Cardiac muscle cell (in vitro differentiated cells and primary cell): ENCODE measurements around the gene TIPARP. TPM values are rescaled to one million over a fixed set of nuclear protein-coding genes. Genes with fewer than 3 reads are reported as not detected.

Experiments
- DNase-seq, 2 donors: peaks; one replicate each; pipeline versions ENCODE4 v3.0.0 to v3.0.0-alpha.2; 2010 to 2017; ENCODE audit warnings: low read depth in 1 of 2, low spot score in 1 of 2
- H3K27ac ChIP-seq: fragments of 200-600 bp; sonication (generic); 2 replicates; pipeline ENCODE4 v1.5.1; 2016
- H3K27me3 ChIP-seq: fragments of 200-600 bp; sonication (generic); 2 replicates; pipeline ENCODE4 v1.6.0; 2016; ENCODE audit warnings: control low read depth
- H3K36me3 ChIP-seq: fragments of 200-600 bp; sonication (generic); 2 replicates; pipeline ENCODE4 v1.5.1; 2016; ENCODE audit warnings: control low read depth
- H3K4me1 ChIP-seq: fragments of 200-600 bp; sonication (generic); 2 replicates; pipeline ENCODE4 v1.8.1; 2017; ENCODE audit warnings: low read depth, mild to moderate bottlenecking, mixed run types
- H3K4me3 ChIP-seq: fragments of 200-600 bp; sonication (generic); 2 replicates; pipeline ENCODE4 v1.5.1; 2016; ENCODE audit warnings: mild to moderate bottlenecking
- H3K9me3 ChIP-seq: fragments of 200-600 bp; sonication (generic); 2 replicates; pipeline ENCODE4 v1.5.1; 2017; ENCODE audit warnings: low read depth, mild to moderate bottlenecking, control low read depth
- CTCF ChIP-seq: IDR thresholded peaks from 2 replicates; pipeline ENCODE4 v1.5.1; 2012; ENCODE audit warnings: low read depth, mild to moderate bottlenecking, low read length
- polyA plus RNA-seq: library from polyadenylated mRNA; unstranded; fragments of >200 nt; fragmentation: Nextera tagmentation; extraction: Ambion mirVana; gene quantifications from 2 replicates; pipeline ENCODE4 v1.2.1, GENCODE V29; 2016
- total RNA-seq: library from RNA; depleted of rRNA; stranded (reverse); fragments of >200 nt; gene quantifications from 2 replicates; pipeline ENCODE4 v1.2.3, GENCODE V29; 2016

Gene TIPARP
- total and polyA plus RNA-seq, 2 experiments from 2014 or later, result 22.2 to 115 TPM

DNA sequence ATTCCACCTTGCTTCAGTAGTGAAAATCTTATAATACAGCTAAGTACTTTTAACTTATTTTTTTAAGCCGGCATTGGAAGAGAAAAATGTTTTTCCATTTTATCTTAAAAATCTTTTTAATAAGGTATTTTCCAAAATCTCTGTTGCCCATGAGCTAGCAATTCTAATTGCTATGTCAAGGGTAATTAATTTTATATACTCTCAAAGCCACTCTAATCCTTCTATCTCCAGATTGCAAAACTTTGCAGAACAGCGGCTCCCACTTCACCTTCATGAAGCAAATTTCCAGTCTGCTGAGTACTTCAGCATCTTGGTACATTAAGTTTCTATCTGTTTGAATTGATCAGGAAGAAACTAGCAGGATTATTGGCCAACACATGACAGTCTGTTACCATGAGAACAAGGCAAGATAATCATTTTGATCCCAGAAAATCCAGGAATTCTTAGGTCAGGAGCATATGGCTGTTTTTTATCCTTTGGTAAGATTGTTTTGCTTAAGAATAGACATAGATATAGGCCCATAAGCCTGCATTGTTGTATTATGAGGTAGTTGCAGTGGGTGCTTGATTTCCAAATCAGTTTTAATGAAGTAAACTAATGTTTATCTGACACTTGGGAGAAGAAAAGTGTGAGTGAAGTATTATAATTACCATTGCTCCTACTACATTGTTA, 6.0 kb downstream of the TIPARP start:
- Histone ChIP-seq H3K36me3 (peaks cover 45% of the 10 kb centered on the region), H3K4me3 (peak overlapping the region; percentile 99)
- DNase-seq, result no peak

DNA sequence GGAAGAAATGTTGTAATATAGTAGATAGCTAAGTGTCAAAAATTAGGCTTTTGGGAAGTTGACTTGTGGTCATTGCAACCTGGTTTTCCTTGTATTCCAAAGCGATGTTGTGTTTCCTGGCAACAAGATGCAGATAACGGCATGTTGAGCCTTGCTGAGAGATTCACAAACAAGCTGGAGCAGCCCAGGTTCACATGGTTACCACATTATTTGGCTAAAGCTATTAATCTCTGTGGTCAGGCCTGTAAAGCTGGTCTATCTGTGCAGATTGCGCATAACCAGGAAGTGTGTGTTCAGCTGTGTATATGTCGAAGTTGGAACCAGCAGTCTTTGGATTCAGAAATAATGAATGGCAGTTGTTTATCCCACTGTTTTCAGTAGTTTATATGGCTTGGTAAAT, 6.6 kb downstream of the TIPARP start:
- Histone ChIP-seq H3K27me3 (no peaks in the 10 kb centered on the region), H3K4me1 (peaks cover 89% of the 10 kb centered on the region), H3K9me3 (no peaks in the 10 kb centered on the region), H3K4me3 (peak overlapping the region; percentile 99), H3K36me3 (peaks cover 45% of the 10 kb centered on the region), H3K27ac (no peak overlapping the region)
- peak in 1 of 2 donors; percentile 98 for DNase-seq
- no peak for TF ChIP-seq CTCF

More for the DNA sequence above, 6.0 kb downstream of the TIPARP start:
- Histone ChIP-seq H3K4me1 (peaks cover 83% of the 10 kb centered on the region), H3K27ac (no peak overlapping the region), H3K27me3 (no peaks in the 10 kb centered on the region), H3K9me3 (no peaks in the 10 kb centered on the region)
- TF ChIP-seq CTCF, result no peak

DNA sequence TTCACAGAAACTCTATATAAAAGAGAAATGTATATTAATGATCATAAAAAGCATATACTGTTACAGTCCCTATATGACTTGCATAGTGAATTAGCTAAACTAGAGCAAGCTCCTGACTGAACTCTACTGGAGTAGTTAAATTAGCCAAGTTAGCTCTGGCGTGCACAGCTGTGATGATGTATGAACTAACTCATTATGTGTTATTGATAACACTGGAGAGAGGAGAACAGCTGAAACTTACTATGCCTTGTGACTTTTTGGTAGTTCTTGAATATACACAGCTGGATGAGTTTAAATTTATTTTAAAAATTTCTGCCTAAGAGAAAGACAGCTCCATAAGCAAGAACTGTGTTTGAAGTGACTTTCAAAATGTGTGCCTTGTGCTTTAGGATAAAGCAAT, 8.1 kb downstream of the TIPARP start:
- no peak for DNase-seq
- Histone ChIP-seq H3K27me3 (no peaks in the 10 kb centered on the region), H3K36me3 (peaks cover 45% of the 10 kb centered on the region), H3K9me3 (no peaks in the 10 kb centered on the region), H3K4me3 (peak overlapping the region; percentile 99), H3K4me1 (peaks cover 97% of the 10 kb centered on the region), H3K27ac (no peak overlapping the region)
- no peak for TF ChIP-seq CTCF

DNA sequence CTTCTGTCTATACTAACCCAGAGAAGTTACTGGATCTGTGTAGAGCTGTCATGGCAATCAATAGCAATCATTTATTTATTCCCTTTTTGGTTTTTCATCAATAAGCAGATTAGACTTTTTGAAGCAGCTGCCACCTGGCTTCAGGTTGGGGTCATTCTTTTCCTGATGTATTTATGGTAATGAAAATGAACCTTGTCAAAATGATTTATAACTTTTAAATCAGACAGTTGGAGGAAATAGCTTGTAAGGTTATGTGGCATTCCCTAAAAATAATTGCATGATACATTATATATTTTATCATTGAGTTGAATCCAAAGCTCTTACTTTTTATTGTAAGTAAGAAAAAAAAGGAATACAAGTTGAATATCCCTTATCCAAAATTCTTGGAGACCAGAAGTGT, 8.6 kb downstream of the TIPARP start:
- no peaks in the 10 kb centered on the region for H3K9me3 ChIP-seq
- peak overlapping the region; percentile 99 for H3K4me3 ChIP-seq
- H3K36me3 ChIP-seq, result peaks cover 41% of the 10 kb centered on the region
- no peak for DNase-seq
- H3K27ac ChIP-seq, result no peak overlapping the region
- H3K27me3 ChIP-seq, result no peaks in the 10 kb centered on the region
- no peak for TF ChIP-seq CTCF
- peaks cover 97% of the 10 kb centered on the region for H3K4me1 ChIP-seq

DNA sequence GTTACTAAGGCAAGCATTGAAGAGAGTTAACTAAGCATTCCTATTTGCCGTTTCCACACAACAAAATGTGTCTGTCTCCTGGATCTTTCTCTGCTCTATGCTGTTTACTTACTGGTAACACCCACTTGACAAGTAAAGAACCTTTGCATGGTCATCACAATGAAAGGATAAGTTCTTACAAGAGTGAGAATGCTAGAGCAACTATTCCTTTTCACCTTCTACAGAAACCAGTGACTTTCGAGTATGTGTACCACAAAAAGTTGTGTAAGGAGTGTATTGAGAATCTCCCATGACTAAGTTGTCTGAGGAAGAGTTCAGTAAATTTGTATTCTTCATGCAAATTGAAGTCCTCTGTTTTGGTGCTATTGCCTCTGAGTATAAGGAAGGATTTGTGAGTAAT, 10.8 kb downstream of the TIPARP start:
- Histone ChIP-seq H3K4me1 (peaks cover 97% of the 10 kb centered on the region), H3K36me3 (peaks cover 23% of the 10 kb centered on the region)
- peak in 1 of 2 donors; percentile 43 for DNase-seq

More for the DNA sequence above, 10.8 kb downstream of the TIPARP start:
- Histone ChIP-seq H3K27me3 (no peaks in the 10 kb centered on the region), H3K9me3 (no peaks in the 10 kb centered on the region), H3K27ac (no peak overlapping the region), H3K4me3 (peak overlapping the region; percentile 0)
- TF ChIP-seq CTCF, result no peak
